H1 (cell line): ENCODE results near the gene EGFLAM.

Experiments
- RFX5 ChIP-seq: IDR thresholded peaks from 2 replicates; pipeline ENCODE4 v1.6.1; 2011; ENCODE audit warnings: low read depth, low read length, improper control_type of control experiment, borderline replicate concordance
- TF ChIP-seq, protein P1 (sequence below), 3 experiments: IDR thresholded peaks; 1 replicate in 2 of 3; 2 replicates in 1 of 3; pipeline versions ENCODE4 v1.5.1 to v1.6.1; 2011; ENCODE audit warnings: low read length in 3 of 3, mild to moderate bottlenecking in 3 of 3, inconsistent platforms in 2 of 3, low read depth in 1 of 3, moderate library complexity in 1 of 3; ENCODE audit not compliant: insufficient read depth in 1 of 3; ENCODE audit errors: control extremely low read depth in 1 of 3

DNA sequence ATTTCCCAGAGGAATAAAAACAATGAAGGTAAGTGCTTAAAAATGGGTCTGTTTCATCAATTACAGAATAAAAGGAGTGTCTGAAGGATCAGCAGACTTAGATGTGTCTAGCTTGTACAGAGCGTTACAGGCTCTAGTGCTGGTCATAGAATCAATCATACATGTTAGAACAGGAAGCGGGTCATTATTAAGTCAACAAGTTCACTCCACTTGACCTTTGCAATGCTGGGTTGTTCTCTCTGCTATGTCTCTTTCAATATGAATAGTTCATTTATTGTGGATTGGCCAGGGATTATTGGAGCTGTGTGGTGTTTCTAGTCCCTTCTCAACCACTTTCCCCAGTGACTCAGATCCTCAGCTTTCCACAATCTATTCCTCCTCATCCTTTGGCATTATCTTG, 20.7 kb upstream of the EGFLAM start:
- no peak for TF ChIP-seq RFX5
- TF ChIP-seq, protein P1, sequence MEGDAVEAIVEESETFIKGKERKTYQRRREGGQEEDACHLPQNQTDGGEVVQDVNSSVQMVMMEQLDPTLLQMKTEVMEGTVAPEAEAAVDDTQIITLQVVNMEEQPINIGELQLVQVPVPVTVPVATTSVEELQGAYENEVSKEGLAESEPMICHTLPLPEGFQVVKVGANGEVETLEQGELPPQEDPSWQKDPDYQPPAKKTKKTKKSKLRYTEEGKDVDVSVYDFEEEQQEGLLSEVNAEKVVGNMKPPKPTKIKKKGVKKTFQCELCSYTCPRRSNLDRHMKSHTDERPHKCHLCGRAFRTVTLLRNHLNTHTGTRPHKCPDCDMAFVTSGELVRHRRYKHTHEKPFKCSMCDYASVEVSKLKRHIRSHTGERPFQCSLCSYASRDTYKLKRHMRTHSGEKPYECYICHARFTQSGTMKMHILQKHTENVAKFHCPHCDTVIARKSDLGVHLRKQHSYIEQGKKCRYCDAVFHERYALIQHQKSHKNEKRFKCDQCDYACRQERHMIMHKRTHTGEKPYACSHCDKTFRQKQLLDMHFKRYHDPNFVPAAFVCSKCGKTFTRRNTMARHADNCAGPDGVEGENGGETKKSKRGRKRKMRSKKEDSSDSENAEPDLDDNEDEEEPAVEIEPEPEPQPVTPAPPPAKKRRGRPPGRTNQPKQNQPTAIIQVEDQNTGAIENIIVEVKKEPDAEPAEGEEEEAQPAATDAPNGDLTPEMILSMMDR (IDR thresholded peaks at IDR 0.05; ENCODE audit: control extremely low read depth in 1 of 3, insufficient read depth in 1 of 3, low read depth in 1 of 3, low read length in 3 of 3), result no peak
